ENCODE measurements around the gene TXNL4B.

GRCh38 chr16:72051818-72052217 lies 41.6 kb downstream of the TXNL4B start:
- TF ChIP-seq CTCF (IDR thresholded peaks at IDR 0.05; ENCODE audit: low read depth, low read length, missing input control) (no peak), FOXA1 (IDR thresholded peaks at IDR 0.05) (peak; percentile 18), TAF1 (conservative IDR thresholded peaks at IDR 0.05) (no peak), GABPA (IDR thresholded peaks at IDR 0.05 in 1 of 2, conservative IDR thresholded peaks at IDR 0.05 in 1 of 2) (peak in 1 of 2 donors; percentile 48), RXRA (IDR thresholded peaks at IDR 0.05) (peak; percentile 32 to 81), RAD21 (IDR thresholded peaks at IDR 0.05) (peak; percentile 26 to 34), ZBTB33 (IDR thresholded peaks at IDR 0.05) (peak; percentile 69), JUND (IDR thresholded peaks at IDR 0.05) (peak in 1 of 2 donors; percentile 70), SP1 (IDR thresholded peaks at IDR 0.05) (peak; percentile 51)
- TF ChIP-seq, protein P1, sequence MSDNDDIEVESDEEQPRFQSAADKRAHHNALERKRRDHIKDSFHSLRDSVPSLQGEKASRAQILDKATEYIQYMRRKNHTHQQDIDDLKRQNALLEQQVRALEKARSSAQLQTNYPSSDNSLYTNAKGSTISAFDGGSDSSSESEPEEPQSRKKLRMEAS (IDR thresholded peaks at IDR 0.05): peak; percentile 94
- TF ChIP-seq, protein P2, sequence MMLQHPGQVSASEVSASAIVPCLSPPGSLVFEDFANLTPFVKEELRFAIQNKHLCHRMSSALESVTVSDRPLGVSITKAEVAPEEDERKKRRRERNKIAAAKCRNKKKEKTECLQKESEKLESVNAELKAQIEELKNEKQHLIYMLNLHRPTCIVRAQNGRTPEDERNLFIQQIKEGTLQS (IDR thresholded peaks at IDR 0.05): peak; percentile 90
- TF ChIP-seq, protein P3, sequence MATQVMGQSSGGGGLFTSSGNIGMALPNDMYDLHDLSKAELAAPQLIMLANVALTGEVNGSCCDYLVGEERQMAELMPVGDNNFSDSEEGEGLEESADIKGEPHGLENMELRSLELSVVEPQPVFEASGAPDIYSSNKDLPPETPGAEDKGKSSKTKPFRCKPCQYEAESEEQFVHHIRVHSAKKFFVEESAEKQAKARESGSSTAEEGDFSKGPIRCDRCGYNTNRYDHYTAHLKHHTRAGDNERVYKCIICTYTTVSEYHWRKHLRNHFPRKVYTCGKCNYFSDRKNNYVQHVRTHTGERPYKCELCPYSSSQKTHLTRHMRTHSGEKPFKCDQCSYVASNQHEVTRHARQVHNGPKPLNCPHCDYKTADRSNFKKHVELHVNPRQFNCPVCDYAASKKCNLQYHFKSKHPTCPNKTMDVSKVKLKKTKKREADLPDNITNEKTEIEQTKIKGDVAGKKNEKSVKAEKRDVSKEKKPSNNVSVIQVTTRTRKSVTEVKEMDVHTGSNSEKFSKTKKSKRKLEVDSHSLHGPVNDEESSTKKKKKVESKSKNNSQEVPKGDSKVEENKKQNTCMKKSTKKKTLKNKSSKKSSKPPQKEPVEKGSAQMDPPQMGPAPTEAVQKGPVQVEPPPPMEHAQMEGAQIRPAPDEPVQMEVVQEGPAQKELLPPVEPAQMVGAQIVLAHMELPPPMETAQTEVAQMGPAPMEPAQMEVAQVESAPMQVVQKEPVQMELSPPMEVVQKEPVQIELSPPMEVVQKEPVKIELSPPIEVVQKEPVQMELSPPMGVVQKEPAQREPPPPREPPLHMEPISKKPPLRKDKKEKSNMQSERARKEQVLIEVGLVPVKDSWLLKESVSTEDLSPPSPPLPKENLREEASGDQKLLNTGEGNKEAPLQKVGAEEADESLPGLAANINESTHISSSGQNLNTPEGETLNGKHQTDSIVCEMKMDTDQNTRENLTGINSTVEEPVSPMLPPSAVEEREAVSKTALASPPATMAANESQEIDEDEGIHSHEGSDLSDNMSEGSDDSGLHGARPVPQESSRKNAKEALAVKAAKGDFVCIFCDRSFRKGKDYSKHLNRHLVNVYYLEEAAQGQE (IDR thresholded peaks at IDR 0.05): peak; percentile 26
